ENCODE results near the gene LETMD1. TPM values are rescaled to one million over a fixed set of nuclear protein-coding genes. Genes with fewer than 3 reads are reported as not detected.

Gene LETMD1
- total RNA-seq, 3 donors from 2014 or later, result 63.6 to 92.0 (median 82.1) TPM

- H3K4me1 ChIP-seq, result no peaks in the 10 kb centered on the region
- H3K36me3 ChIP-seq, result no peaks in the 10 kb centered on the region
- TF ChIP-seq POLR2A (IDR thresholded peaks at IDR 0.05) (no peak), CTCF (IDR thresholded peaks at IDR 0.05) (no peak), POLR2AphosphoS5 (IDR thresholded peaks at IDR 0.05) (no peak)
- H3K27ac ChIP-seq, result no peak overlapping the region
- no peak for DNase-seq (ENCODE audit: low spot score in 2 of 2)
- no peaks in the 10 kb centered on the region for H3K27me3 ChIP-seq
- intact Hi-C loops (cut with DNase I; ENCODE audit: low total_unique reads), result no loop called here
- H3K4me3 ChIP-seq, result no peak overlapping the region
- no peaks in the 10 kb centered on the region for H3K9me3 ChIP-seq
These were observed 39.7 kb downstream of the LETMD1 start for GRCh38 chr12:51087818-51088217.

- Histone ChIP-seq H3K4me1 (no peaks in the 10 kb centered on the region), H3K27me3 (no peaks in the 10 kb centered on the region), H3K4me3 (no peak overlapping the region), H3K9me3 (no peaks in the 10 kb centered on the region), H3K27ac (no peak overlapping the region), H3K36me3 (peaks cover 6% of the 10 kb centered on the region)
- TF ChIP-seq POLR2A (IDR thresholded peaks at IDR 0.05), result no peak
- no peak for TF ChIP-seq CTCF (IDR thresholded peaks at IDR 0.05)
- TF ChIP-seq POLR2AphosphoS5 (IDR thresholded peaks at IDR 0.05), result no peak
- intact Hi-C loops (cut with DNase I; ENCODE audit: low total_unique reads), result no loop called here
- DNase-seq (ENCODE audit: low spot score in 2 of 2), result no peak
These were observed 42.6 kb downstream of the LETMD1 start for GRCh38 chr12:51090705-51091229.

- intact Hi-C loops (cut with DNase I; ENCODE audit: low total_unique reads), result no loop called here
- peaks cover 14% of the 10 kb centered on the region for H3K36me3 ChIP-seq
- H3K4me1 ChIP-seq, result no peaks in the 10 kb centered on the region
- no peak for DNase-seq (ENCODE audit: low spot score in 2 of 2)
- H3K27ac ChIP-seq, result no peak overlapping the region
- TF ChIP-seq POLR2AphosphoS5 (IDR thresholded peaks at IDR 0.05) (no peak), CTCF (IDR thresholded peaks at IDR 0.05) (no peak), POLR2A (IDR thresholded peaks at IDR 0.05) (no peak)
- no peaks in the 10 kb centered on the region for H3K9me3 ChIP-seq
- no peaks in the 10 kb centered on the region for H3K27me3 ChIP-seq
- no peak overlapping the region for H3K4me3 ChIP-seq
These were observed 50.5 kb downstream of the LETMD1 start for GRCh38 chr12:51098611-51099010.

GRCh38 chr12:51103977-51104376 is 55.9 kb downstream of the LETMD1 start:
- TF ChIP-seq POLR2A (IDR thresholded peaks at IDR 0.05), result no peak
- intact Hi-C loops (cut with DNase I; ENCODE audit: low total_unique reads), result no loop called here
- Histone ChIP-seq H3K27ac (no peak overlapping the region), H3K4me3 (no peak overlapping the region), H3K9me3 (no peaks in the 10 kb centered on the region), H3K4me1 (no peaks in the 10 kb centered on the region), H3K36me3 (no peaks in the 10 kb centered on the region), H3K27me3 (no peaks in the 10 kb centered on the region)
- no peak for DNase-seq (ENCODE audit: low spot score in 2 of 2)

- intact Hi-C loops (cut with DNase I; ENCODE audit: low total_unique reads), result no loop called here
- Histone ChIP-seq H3K9me3 (no peaks in the 10 kb centered on the region), H3K36me3 (no peaks in the 10 kb centered on the region), H3K4me1 (no peaks in the 10 kb centered on the region), H3K27ac (no peak overlapping the region), H3K4me3 (no peak overlapping the region), H3K27me3 (no peaks in the 10 kb centered on the region)
- DNase-seq (ENCODE audit: low spot score in 2 of 2), result no peak
- no peak for TF ChIP-seq CTCF (IDR thresholded peaks at IDR 0.05)
- no peak for TF ChIP-seq POLR2A (IDR thresholded peaks at IDR 0.05)
- TF ChIP-seq POLR2AphosphoS5 (IDR thresholded peaks at IDR 0.05), result no peak
These were observed 60.0 kb downstream of the LETMD1 start for GRCh38 chr12:51108136-51108535.

Other genes with a start within 250 kb of the LETMD1 start
- not detected for gene TMPRSS12, start 205.4 kb upstream of the LETMD1 start, total RNA-seq
- not detected for gene HIGD1C, start 95.8 kb upstream of the LETMD1 start, total RNA-seq
- gene SLC11A2, start 21.9 kb upstream of the LETMD1 start, total RNA-seq, result 100 to 1,000 TPM in 1 of 3 donors, 10 to 100 TPM in 2; 52.2 to 103 (median 91.0) TPM
- 10 to 100 TPM; 20.2 to 37.3 (median 35.7) TPM for gene CSRNP2, start 35.3 kb downstream of the LETMD1 start, total RNA-seq
- gene TFCP2, start 124.8 kb downstream of the LETMD1 start, total RNA-seq, result 10 to 100 TPM; 14.6 to 22.1 (median 16.4) TPM
- 10 to 100 TPM; 10.5 to 23.3 (median 15.2) TPM for gene POU6F1, start 169.7 kb downstream of the LETMD1 start, total RNA-seq
- 100 to 1,000 TPM; 318 to 408 (median 330) TPM for gene DAZAP2, start 190.5 kb downstream of the LETMD1 start, total RNA-seq
- 10 to 100 TPM in 2 of 3 donors, 1 to 10 TPM in 1; 5.8 to 16.1 (median 15.5) TPM for gene SMAGP, start 222.1 kb downstream of the LETMD1 start, total RNA-seq